ENCODE measurements around the gene ATP5F1B. TPM values are rescaled to one million over a fixed set of nuclear protein-coding genes. Genes with fewer than 3 reads are reported as not detected.

ATP5F1B gene
- 465 and 670 TPM in 2 replicates for total RNA-seq (ENCODE audit: low replicate concordance)

DNA sequence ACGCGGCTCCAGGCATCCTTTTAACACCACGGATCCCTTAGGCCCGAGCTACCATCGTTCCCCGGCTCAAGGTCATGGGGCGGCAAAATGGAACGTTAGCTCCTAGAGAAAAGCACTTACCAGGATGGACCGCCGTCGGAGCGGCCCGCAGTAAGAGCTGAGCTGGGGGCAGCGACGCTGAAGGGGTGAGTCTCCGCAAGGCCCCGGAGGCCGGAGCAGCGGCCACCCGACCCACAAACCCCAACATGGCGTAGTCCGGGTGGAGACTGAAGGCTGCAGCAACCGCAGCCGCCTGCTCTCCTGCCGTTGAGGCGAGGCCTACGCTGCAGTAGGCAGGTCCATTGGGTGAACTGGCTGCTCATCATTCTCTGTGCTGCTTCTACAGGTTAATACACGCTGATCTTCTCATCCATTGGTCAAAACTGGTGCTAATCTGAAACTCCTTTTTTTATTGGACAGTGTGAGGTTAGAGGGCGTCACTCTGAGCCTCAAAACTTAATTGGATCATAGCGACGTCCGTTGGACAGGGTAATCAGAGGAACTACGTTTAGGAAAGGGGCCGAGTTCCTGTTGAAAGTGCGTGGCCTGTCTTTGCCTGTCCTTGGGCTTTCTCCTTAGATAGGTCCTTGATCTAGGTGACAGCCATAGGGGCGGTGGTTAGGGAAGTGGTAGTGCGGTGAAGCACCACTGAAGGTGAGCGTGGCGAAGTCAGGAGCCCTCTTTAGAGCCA is at the start of gene ATP5F1B:
TSS of gene ATP5F1B (minus strand) at position 268 of the 730 bp plus-strand sequence. CDS start at position 247, 21 bp downstream.

DNA sequence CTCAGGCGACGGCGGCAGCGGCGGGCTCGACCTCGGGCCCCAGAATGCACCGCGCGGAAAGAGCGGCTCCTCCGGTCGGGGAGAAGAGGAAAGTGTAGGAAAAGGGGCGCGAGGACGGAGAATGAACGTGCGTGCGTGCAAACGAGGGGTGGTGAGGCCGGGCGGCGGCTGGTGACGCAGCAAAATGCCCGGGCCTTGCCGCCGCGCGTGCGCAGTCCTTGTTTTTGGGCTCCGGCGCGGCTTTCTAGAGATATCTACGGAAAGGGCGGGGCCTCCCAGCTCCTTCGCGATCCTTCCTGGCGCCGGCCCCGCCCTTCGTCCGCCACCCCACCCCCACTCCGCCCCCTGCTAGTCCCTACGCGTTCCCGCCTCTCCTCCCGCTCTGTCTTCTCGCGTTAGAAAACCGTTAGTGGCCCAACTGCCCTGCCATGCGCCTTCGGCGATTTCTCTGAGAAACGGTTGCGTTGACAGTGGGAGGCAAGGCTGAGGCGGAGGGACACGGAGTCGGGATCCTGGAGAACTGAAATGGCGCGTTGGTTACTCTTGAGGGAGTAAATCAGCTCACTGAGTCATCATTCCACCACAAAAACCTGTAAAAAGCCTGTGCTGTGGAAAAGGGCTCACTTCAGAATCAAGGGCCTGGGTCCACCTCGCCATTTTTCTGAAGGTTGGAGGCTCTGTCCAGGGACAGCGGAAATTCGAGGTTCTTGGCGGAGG is 42.5 kb upstream of the ATP5F1B start, which contains the start of gene PTGES3:
TSS of gene PTGES3 (minus strand) at position 156 of the 717 bp plus-strand sequence. CDS start 285 bp downstream, outside the sequence.

DNA sequence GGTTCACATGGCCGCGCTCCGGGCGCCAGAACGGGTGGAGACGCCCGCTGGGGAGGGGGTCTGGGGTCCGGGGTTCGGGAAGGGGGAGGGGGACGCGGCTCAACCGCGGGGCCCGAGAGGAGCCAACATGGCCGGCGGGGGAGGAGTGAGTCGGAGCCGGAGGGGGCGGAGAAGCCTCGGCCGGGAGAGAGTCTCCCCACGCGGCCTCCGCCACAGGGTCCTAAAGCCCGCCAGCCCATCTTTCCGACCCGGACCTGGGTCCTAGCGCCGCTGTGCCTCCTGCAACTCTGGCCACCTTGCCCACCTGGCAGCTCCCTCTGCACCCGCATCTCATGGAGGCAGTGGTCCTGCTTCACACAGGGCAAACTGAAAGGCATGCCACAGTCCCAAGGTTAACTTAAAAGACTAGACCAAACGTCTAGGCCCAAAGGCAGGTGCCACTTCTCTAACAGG is 15.6 kb downstream of the ATP5F1B start, which contains the start of gene BAZ2A:
TSS of gene BAZ2A (minus strand) at position 147 of the 453 bp plus-strand sequence. CDS start 12,796 bp downstream, outside the sequence.

Other genes with a start within 250 kb of the ATP5F1B start
- gene TIMELESS, start 196.6 kb downstream of the ATP5F1B start, total RNA-seq (ENCODE audit: low replicate concordance): 3.7 and 5.4 TPM in 2 replicates
- not detected in 2 replicates for gene MIP, start 191.3 kb downstream of the ATP5F1B start, total RNA-seq (ENCODE audit: low replicate concordance)
- gene SPRYD4, start 177.4 kb downstream of the ATP5F1B start, total RNA-seq (ENCODE audit: low replicate concordance): 1.1 and 1.2 TPM in 2 replicates
- gene GLS2, start 157.8 kb downstream of the ATP5F1B start, total RNA-seq (ENCODE audit: low replicate concordance): 0.38 TPM in 1 of 2 replicates, not detected in the other
- 4.6 and 22.2 TPM in 2 replicates for gene RBMS2, start 124.2 kb downstream of the ATP5F1B start, total RNA-seq (ENCODE audit: low replicate concordance)
- 10.2 and 16.8 TPM in 2 replicates for gene BAZ2A, start 15.7 kb downstream of the ATP5F1B start, total RNA-seq (ENCODE audit: low replicate concordance)
- 28.1 and 44.5 TPM in 2 replicates for gene PTGES3, start 42.3 kb upstream of the ATP5F1B start, total RNA-seq (ENCODE audit: low replicate concordance)
- 1,430 and 1,456 TPM in 2 replicates for gene NACA, start 79.3 kb upstream of the ATP5F1B start, total RNA-seq (ENCODE audit: low replicate concordance)
- gene PRIM1, start 106.3 kb upstream of the ATP5F1B start, total RNA-seq (ENCODE audit: low replicate concordance): 3.8 and 5.7 TPM in 2 replicates
- 0.35 and 0.53 TPM in 2 replicates for gene HSD17B6, start 117.3 kb upstream of the ATP5F1B start, total RNA-seq (ENCODE audit: low replicate concordance)

Data from smooth muscle cell of the coronary artery (primary cell).